ENCODE measurements around the gene TTC22. TPM values are rescaled to one million over a fixed set of nuclear protein-coding genes. Genes with fewer than 3 reads are reported as not detected.

Gene TTC22
- total RNA-seq, 1 experiment from 2014 or later, result 8.8 TPM

DNA sequence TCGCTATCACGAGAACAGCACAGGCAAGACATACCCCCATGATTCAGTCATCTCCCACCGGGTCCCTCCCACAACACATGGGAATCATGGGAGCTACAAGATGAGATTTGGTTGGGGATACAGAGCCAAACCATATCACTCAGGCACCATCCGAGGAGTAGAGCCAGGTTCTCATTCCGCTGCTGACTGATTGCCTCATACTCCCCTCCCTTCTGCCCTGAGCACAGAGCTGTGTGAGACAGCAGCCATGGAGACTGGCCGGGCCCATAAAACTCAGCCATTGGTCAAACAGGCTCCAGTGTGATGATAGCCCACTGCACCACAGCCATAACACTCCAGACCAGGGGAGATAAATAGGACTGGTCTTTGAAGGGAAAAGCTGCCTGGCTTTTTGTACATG lies 62.9 kb downstream of the TTC22 start:
- TF ChIP-seq, protein P1, sequence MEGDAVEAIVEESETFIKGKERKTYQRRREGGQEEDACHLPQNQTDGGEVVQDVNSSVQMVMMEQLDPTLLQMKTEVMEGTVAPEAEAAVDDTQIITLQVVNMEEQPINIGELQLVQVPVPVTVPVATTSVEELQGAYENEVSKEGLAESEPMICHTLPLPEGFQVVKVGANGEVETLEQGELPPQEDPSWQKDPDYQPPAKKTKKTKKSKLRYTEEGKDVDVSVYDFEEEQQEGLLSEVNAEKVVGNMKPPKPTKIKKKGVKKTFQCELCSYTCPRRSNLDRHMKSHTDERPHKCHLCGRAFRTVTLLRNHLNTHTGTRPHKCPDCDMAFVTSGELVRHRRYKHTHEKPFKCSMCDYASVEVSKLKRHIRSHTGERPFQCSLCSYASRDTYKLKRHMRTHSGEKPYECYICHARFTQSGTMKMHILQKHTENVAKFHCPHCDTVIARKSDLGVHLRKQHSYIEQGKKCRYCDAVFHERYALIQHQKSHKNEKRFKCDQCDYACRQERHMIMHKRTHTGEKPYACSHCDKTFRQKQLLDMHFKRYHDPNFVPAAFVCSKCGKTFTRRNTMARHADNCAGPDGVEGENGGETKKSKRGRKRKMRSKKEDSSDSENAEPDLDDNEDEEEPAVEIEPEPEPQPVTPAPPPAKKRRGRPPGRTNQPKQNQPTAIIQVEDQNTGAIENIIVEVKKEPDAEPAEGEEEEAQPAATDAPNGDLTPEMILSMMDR (IDR thresholded peaks at IDR 0.05; ENCODE audit: insufficient read depth in 1 of 2, low read depth in 1 of 2, low read length in 1 of 2, severe bottlenecking in 1 of 2, unreplicated experiment in 1 of 2), result no peak
- no peaks in the 10 kb centered on the region for H3K9me3 ChIP-seq
- Mint-ChIP-seq H3K36me3 (ENCODE audit: insufficient read depth, unreplicated experiment) (peaks cover 36% of the 10 kb centered on the region), H3K4me3 (ENCODE audit: unreplicated experiment) (no peak overlapping the region), H3K9me3 (ENCODE audit: unreplicated experiment) (no peaks in the 10 kb centered on the region), H3K27me3 (ENCODE audit: insufficient read depth, unreplicated experiment) (no peaks in the 10 kb centered on the region), H3K27ac (ENCODE audit: unreplicated experiment) (no peak overlapping the region), H3K4me1 (ENCODE audit: low read depth, unreplicated experiment) (no peaks in the 10 kb centered on the region)
- BruUV-seq (replicated peaks), result no TSS peak
- ChIA-PET CTCF (no interaction called here), POLR2A (no interaction called here)
- H3K36me3 ChIP-seq (ENCODE audit: control insufficient read depth, insufficient read depth, low read length), result no peaks in the 10 kb centered on the region
- H3K4me3 ChIP-seq (ENCODE audit: low read depth, low read length), result no peak overlapping the region
- no peaks in the 10 kb centered on the region for H3K27me3 ChIP-seq (replicated peaks; ENCODE audit: control insufficient read depth, insufficient read depth, low read length)
- DNase-seq, result no peak
- intact Hi-C loops (cut with micrococcal nuclease; ENCODE audit: unreplicated experiment), result no loop called here
- no peaks in the 10 kb centered on the region for H3K4me1 ChIP-seq

DNA sequence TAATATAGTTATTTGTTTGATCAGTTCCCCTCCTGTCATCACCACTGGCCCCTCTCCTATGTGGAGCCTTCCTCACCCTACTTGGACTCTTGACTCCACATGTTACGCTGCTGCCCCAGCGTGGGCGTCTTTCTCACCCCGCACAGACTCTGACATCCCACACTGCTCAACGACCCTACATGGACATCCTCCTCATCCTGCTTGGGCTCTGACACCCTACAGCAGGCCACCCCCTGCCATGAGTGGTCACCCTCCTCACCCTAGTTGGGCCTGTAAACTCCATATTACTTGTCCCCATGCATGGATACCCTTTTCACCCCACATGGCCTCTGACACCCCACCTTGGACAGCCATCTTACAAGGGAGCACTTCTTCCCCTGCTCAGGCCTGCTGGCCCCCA lies 64.4 kb downstream of the TTC22 start:
- TF ChIP-seq, protein P1 (IDR thresholded peaks at IDR 0.05; ENCODE audit: insufficient read depth in 1 of 2, low read depth in 1 of 2, low read length in 1 of 2, severe bottlenecking in 1 of 2, unreplicated experiment in 1 of 2), result no peak
- Histone ChIP-seq H3K9me3 (no peaks in the 10 kb centered on the region), H3K27me3 (replicated peaks; ENCODE audit: control insufficient read depth, insufficient read depth, low read length) (no peaks in the 10 kb centered on the region), H3K4me3 (ENCODE audit: low read depth, low read length) (no peak overlapping the region), H3K4me1 (no peaks in the 10 kb centered on the region), H3K36me3 (ENCODE audit: control insufficient read depth, insufficient read depth, low read length) (no peaks in the 10 kb centered on the region)
- peaks cover 36% of the 10 kb centered on the region for H3K36me3 Mint-ChIP-seq (ENCODE audit: insufficient read depth, unreplicated experiment)
- DNase-seq, result no peak
- intact Hi-C loops (cut with micrococcal nuclease; ENCODE audit: unreplicated experiment), result no loop called here
- H3K4me3 Mint-ChIP-seq (ENCODE audit: unreplicated experiment), result no peak overlapping the region
- no peaks in the 10 kb centered on the region for H3K27me3 Mint-ChIP-seq (ENCODE audit: insufficient read depth, unreplicated experiment)
- BruUV-seq (replicated peaks), result no TSS peak
- ChIA-PET POLR2A (no interaction called here), CTCF (no interaction called here)
- no peaks in the 10 kb centered on the region for H3K9me3 Mint-ChIP-seq (ENCODE audit: unreplicated experiment)
- H3K4me1 Mint-ChIP-seq (ENCODE audit: low read depth, unreplicated experiment), result no peaks in the 10 kb centered on the region
- no peak overlapping the region for H3K27ac Mint-ChIP-seq (ENCODE audit: unreplicated experiment)

Other genes with a start within 250 kb of the TTC22 start
- 21.4 and 22.3 TPM in 2 replicates for gene FAM151A, start 177.8 kb downstream of the TTC22 start, total RNA-seq (2022)
- gene MROH7, start 159.5 kb downstream of the TTC22 start, total RNA-seq (2022), result 0.30 TPM in 1 of 2 replicates, not detected in the other
- 14.0 and 14.8 TPM in 2 replicates for gene TTC4, start 85.5 kb downstream of the TTC22 start, total RNA-seq (2022)
- 5.8 and 6.5 TPM in 2 replicates for gene PARS2, start 36.8 kb downstream of the TTC22 start, total RNA-seq (2022)
- gene DHCR24, start 85.9 kb upstream of the TTC22 start, total RNA-seq (2022), result 433 and 522 TPM in 2 replicates
- gene TMEM61, start 179.3 kb upstream of the TTC22 start, total RNA-seq (2022), result 0.30 TPM in 1 of 2 replicates, not detected in the other
- gene BSND, start 197.6 kb upstream of the TTC22 start, total RNA-seq (2022), result not detected in 2 replicates
- gene PCSK9, start 238.2 kb upstream of the TTC22 start, total RNA-seq (2022), result 29.4 and 31.2 TPM in 2 replicates